PFSK-1 (cell line): ENCODE data around the gene ACOX3.

Experiments
- FOXP2 ChIP-seq: optimal IDR thresholded peaks from 2 replicates; pipeline ENCODE3; 2011; ENCODE audit warnings: borderline replicate concordance, control low read depth, inconsistent platforms; ENCODE audit not compliant: insufficient read depth; ENCODE audit errors: extremely low read length, extremely low read depth
- POLR2AphosphoS5 ChIP-seq: IDR thresholded peaks from 2 replicates; pipeline ENCODE4 v1.6.1; 2012; ENCODE audit warnings: low read depth, mild to moderate bottlenecking, control low read depth, low read length, moderate library complexity
- REST ChIP-seq, 2 experiments: IDR thresholded peaks; 2 replicates each; pipeline versions ENCODE4 v1.6.1 to v1.8.0; 2011 to 2012; ENCODE audit warnings: low read depth in 2 of 2, low read length in 2 of 2, control low read depth in 1 of 2, inconsistent platforms in 1 of 2, mild to moderate bottlenecking in 1 of 2, moderate library complexity in 1 of 2; ENCODE audit not compliant: insufficient read depth in 1 of 2
- SIN3A ChIP-seq: IDR thresholded peaks from 2 replicates; pipeline ENCODE4 v1.6.1; 2012; ENCODE audit warnings: mild to moderate bottlenecking, low read length, moderate library complexity, borderline replicate concordance; ENCODE audit not compliant: insufficient read depth
- TAF1 ChIP-seq: IDR thresholded peaks from 2 replicates; pipeline ENCODE4 v1.6.1; 2012; ENCODE audit warnings: low read length, control low read depth, borderline replicate concordance; ENCODE audit not compliant: insufficient read depth

The ACOX3 gene

GRCh38 chr4:8398347-8398746, 42.2 kb downstream of the ACOX3 start:
- TF ChIP-seq TAF1 (no peak), SIN3A (no peak), REST (IDR thresholded peaks at IDR 0.05; ENCODE audit: insufficient read depth in 1 of 2, low read depth in 2 of 2, low read length in 2 of 2) (no peak), FOXP2 (no peak), POLR2AphosphoS5 (no peak)

GRCh38 chr4:8396762-8397406, 43.6 kb downstream of the ACOX3 start:
- no peak for TF ChIP-seq POLR2AphosphoS5
- TF ChIP-seq SIN3A, result no peak
- no peak for TF ChIP-seq REST (IDR thresholded peaks at IDR 0.05; ENCODE audit: insufficient read depth in 1 of 2, low read depth in 2 of 2, low read length in 2 of 2)

- no peak for TF ChIP-seq TAF1
- no peak for TF ChIP-seq REST (IDR thresholded peaks at IDR 0.05; ENCODE audit: insufficient read depth in 1 of 2, low read depth in 2 of 2, low read length in 2 of 2)
- TF ChIP-seq POLR2AphosphoS5, result no peak
- no peak for TF ChIP-seq SIN3A
- no peak for TF ChIP-seq FOXP2
Measured at GRCh38 chr4:8395504-8396296, 44.8 kb downstream of the ACOX3 start.

- no peak for TF ChIP-seq REST (IDR thresholded peaks at IDR 0.05; ENCODE audit: insufficient read depth in 1 of 2, low read depth in 2 of 2, low read length in 2 of 2)
Measured at GRCh38 chr4:8394806-8395205, 45.7 kb downstream of the ACOX3 start.

- TF ChIP-seq POLR2AphosphoS5 (no peak), SIN3A (no peak), FOXP2 (no peak), TAF1 (no peak), REST (IDR thresholded peaks at IDR 0.05; ENCODE audit: insufficient read depth in 1 of 2, low read depth in 2 of 2, low read length in 2 of 2) (no peak)
Measured at GRCh38 chr4:8394061-8394519, 46.4 kb downstream of the ACOX3 start.
